Activated CD4-positive, alpha-beta memory T cell treated with anti-CD3 and anti-CD28 coated beads, Interleukin-2, amount 10 ng/mL, durations not matched to agents 7 days and 5 days (primary cell): ENCODE measurements around the gene FOXP1. TPM values are rescaled to one million over a fixed set of nuclear protein-coding genes. Genes with fewer than 3 reads are reported as not detected.

Source experiments
- CTCF ChIA-PET: fragments of 350-600 bp; sonication (Branson Sonifier 250); formaldehyde crosslinking; loops from one replicate; lab custom pipeline; 2021; ENCODE audit warnings: antibody characterized with exemption, inconsistent platforms; lab: Charles Lee
- POLR2A ChIA-PET: fragments of 350-600 bp; sonication (Branson Sonifier 250); formaldehyde crosslinking; loops from one replicate; lab custom pipeline; 2021; ENCODE audit warnings: antibody characterized with exemption; lab: Charles Lee
- DNase-seq: peaks from one replicate; pipeline ENCODE4 v3.0.0-alpha.2; 2020
- H3K27ac Mint-ChIP-seq: one replicate; pipeline ENCODE4 v1.8.0; 2021; ENCODE audit warnings: mild to moderate bottlenecking, mixed read lengths
- H3K27me3 Mint-ChIP-seq: one replicate; pipeline ENCODE4 v1.8.0; 2021; ENCODE audit warnings: mixed read lengths
- H3K36me3 Mint-ChIP-seq: one replicate; pipeline ENCODE4 v1.8.0; 2021; ENCODE audit warnings: low read depth, mixed read lengths
- H3K4me1 Mint-ChIP-seq: one replicate; pipeline ENCODE4 v1.8.0; 2021; ENCODE audit warnings: mixed read lengths
- H3K4me3 Mint-ChIP-seq: one replicate; pipeline ENCODE4 v1.8.0; 2021; ENCODE audit warnings: mild to moderate bottlenecking, mixed read lengths
- H3K9me3 Mint-ChIP-seq: one replicate; pipeline ENCODE4 v1.8.0; 2021; ENCODE audit warnings: mixed read lengths
- total RNA-seq, 2 experiments: library from RNA; stranded (reverse); gene quantifications; one replicate each; pipeline ENCODE4 v1.2.3, GENCODE V29; 2021

FOXP1 gene
- total RNA-seq, 2 experiments from 2014 or later: 71.3 to 76.9 TPM

DNA sequence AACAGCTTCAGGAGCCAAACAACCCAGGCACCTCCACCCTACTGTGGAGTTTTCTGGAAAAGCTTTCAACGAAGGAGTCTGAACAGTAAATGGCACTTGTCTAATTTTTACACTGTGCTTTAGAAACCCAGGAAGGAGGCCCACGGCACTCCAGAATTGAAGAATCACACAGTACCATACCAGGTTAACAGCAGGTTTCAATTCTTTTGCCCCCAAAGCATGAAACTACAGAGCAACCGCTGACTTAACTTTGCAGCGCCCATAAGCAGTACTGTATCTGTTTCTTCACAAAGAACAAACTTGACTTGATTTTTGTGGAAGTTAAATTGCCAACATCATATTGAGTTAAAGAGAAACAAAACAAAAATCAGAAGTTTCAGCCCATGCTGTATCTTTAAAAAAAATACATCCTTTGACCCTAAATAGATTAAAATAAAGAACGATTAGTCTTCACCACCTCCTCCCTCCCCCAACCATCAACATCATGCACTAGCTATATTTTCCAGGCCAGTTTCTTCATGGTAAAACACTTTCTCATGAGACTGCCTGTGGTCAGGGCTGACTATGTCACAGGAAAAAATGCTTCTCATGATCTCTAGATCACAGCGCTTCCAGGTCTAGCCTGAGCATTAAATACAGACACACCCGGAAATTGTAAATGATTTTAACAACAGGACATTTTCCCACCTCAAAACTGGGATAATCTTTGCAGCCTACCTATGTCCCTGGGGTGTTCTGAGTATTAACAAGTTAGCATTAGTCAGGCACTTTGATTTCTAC is 456.3 kb downstream of the FOXP1 start:
- CTCF ChIA-PET: no interaction called here
- no peaks in the 10 kb centered on the region for H3K9me3 Mint-ChIP-seq
- POLR2A ChIA-PET: interaction anchor here (0.9 to 1.4 kb wide), 2 partner anchors 40 to 64 kb away, joined by 3 to 5 read pairs; no protein-coding TSS in a partner anchor
- DNase-seq: peak; percentile 47
- peak overlapping the region; percentile 41 for H3K27ac Mint-ChIP-seq
- peak overlapping the region; percentile 89 for H3K4me3 Mint-ChIP-seq
- H3K27me3 Mint-ChIP-seq: no peaks in the 10 kb centered on the region
- H3K4me1 Mint-ChIP-seq: peaks cover 66% of the 10 kb centered on the region
- peaks cover 26% of the 10 kb centered on the region for H3K36me3 Mint-ChIP-seq

DNA sequence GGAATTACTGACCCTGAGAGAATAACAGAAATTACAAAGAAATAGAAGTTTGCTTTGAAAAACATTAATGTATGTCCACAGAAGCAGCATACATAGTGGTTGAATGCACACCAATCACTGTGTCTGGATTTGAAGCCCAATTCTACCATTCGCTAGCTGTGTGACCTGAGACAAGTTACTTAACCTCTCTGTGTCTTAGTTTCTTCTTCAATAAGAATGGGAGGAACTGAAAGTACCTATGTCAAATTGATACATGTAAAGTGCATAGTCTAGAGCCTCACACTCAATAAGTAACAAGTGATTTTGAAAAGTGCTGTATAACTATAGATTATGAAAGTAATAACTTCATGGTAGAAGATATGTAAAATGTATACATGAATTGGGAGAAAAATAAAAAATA is 457.8 kb downstream of the FOXP1 start:
- H3K36me3 Mint-ChIP-seq: peaks cover 31% of the 10 kb centered on the region
- H3K27ac Mint-ChIP-seq: no peak overlapping the region
- DNase-seq: no peak
- CTCF ChIA-PET: no interaction called here
- POLR2A ChIA-PET: interaction anchor here (1.2 kb wide), 1 partner anchor 318 kb away, joined by 3 read pairs; no protein-coding TSS in a partner anchor
- no peak overlapping the region for H3K4me3 Mint-ChIP-seq
- no peaks in the 10 kb centered on the region for H3K27me3 Mint-ChIP-seq
- H3K4me1 Mint-ChIP-seq: peaks cover 65% of the 10 kb centered on the region
- H3K9me3 Mint-ChIP-seq: no peaks in the 10 kb centered on the region

DNA sequence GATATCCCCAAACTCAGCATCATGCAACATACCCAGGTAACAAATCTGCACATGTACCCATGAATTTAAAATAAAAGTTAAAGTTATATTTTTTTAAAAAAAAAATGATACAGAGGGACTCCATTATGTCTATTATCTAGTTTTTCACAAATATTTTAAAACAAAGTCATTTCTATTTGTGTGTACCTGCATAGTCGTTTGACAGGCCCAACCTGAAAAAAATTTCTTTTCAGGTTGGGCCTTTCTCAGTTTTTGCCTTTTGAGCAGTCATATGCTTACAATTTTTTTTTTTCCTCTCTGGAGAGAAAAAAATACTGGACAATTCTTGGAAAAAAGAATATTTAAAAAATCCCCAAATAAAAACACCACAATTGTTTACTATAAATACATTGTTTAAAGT is 459.5 kb downstream of the FOXP1 start:
- H3K36me3 Mint-ChIP-seq: peaks cover 35% of the 10 kb centered on the region
- H3K27me3 Mint-ChIP-seq: no peaks in the 10 kb centered on the region
- no peak overlapping the region for H3K4me3 Mint-ChIP-seq
- CTCF ChIA-PET: no interaction called here
- peaks cover 75% of the 10 kb centered on the region for H3K4me1 Mint-ChIP-seq
- H3K9me3 Mint-ChIP-seq: no peaks in the 10 kb centered on the region
- no peak overlapping the region for H3K27ac Mint-ChIP-seq
- DNase-seq: no peak
- POLR2A ChIA-PET: no interaction called here

DNA sequence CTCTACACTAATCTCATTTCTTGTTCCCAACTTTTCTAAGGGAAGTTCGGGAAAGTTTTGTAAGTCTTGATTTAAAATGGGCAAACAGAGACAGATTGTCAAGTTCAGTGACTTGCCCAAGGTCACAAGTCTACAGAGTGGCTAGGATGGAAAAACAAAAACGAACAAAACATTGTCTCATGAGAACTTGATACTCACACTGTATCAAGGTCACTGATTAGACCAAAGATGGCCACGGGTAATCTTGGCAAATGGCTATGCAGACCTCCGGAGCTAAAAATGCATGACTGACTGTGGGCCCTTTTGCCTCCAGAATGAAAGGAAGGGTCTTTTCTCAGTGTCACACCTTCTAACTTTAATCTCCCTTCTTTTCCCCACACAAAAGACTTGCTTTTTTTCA is 460.9 kb downstream of the FOXP1 start:
- peaks cover 42% of the 10 kb centered on the region for H3K36me3 Mint-ChIP-seq
- H3K27ac Mint-ChIP-seq: no peak overlapping the region
- ChIA-PET CTCF (no interaction called here), POLR2A (no interaction called here)
- no peaks in the 10 kb centered on the region for H3K27me3 Mint-ChIP-seq
- no peaks in the 10 kb centered on the region for H3K9me3 Mint-ChIP-seq
- H3K4me1 Mint-ChIP-seq: peaks cover 71% of the 10 kb centered on the region
- no peak overlapping the region for H3K4me3 Mint-ChIP-seq
- no peak for DNase-seq

DNA sequence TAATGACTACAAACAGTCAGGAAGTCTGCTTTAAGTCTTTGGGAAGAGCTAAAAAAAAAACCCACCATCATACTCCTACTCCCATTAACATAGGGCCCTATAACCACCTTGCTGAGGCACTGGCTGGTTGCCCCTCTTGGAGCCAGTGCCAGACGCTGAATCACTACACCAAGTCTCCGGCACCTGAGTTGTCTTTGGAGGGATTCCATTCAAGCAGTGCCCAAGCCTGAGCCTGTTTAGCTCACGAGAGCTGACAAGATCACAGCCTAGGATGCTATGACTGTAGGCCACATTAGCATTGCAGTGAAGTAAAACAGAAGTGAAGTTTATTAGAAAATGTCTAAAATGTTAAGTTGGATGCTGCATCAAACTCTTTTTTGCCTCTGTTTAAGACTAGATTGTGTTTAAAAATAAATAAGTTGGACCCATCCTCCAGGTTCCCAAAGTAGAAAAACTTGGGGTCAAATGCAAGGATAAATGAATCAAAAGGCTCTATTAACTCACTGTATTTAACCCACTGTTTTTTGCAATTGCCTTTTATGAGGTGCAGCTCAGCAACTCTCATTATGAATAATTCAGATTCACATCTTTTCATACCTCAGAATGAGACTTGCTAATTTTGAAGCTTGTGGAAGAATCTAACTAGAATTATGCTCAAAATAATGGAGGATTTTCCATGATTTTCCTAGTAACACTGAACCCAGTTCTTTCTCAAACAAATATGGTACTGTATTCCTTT is 461.9 kb downstream of the FOXP1 start:
- DNase-seq: no peak
- Mint-ChIP-seq H3K4me3 (no peak overlapping the region), H3K9me3 (no peaks in the 10 kb centered on the region), H3K27me3 (no peaks in the 10 kb centered on the region), H3K27ac (no peak overlapping the region), H3K36me3 (peaks cover 47% of the 10 kb centered on the region), H3K4me1 (peaks cover 66% of the 10 kb centered on the region)
- POLR2A ChIA-PET: interaction anchor here (1.0 kb wide), 1 partner anchor 9 kb away, joined by 3 read pairs; no protein-coding TSS in a partner anchor
- CTCF ChIA-PET: no interaction called here

DNA sequence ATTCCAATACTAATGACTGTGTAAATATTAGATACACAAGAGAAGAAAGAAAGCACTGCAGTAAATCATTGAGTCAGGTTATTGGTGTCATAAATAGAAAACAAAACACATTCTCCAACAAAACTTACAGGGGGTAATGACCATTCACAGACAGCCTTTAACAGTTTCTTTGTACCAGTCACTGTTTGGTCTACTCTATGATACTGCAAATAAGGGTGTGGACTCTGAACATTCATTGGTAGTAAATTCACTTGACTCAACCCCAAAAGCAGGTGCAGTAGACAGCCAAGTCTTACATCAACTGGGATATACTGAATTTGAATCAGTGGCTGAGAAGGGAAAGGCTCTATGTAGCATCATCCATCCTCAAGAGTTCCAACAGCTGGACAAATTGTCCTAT is 463.5 kb downstream of the FOXP1 start:
- Mint-ChIP-seq H3K4me1 (peaks cover 54% of the 10 kb centered on the region), H3K9me3 (no peaks in the 10 kb centered on the region), H3K27ac (no peak overlapping the region), H3K4me3 (no peak overlapping the region), H3K36me3 (peaks cover 43% of the 10 kb centered on the region), H3K27me3 (no peaks in the 10 kb centered on the region)
- DNase-seq: no peak
- POLR2A ChIA-PET: no interaction called here
- CTCF ChIA-PET: no interaction called here

DNA sequence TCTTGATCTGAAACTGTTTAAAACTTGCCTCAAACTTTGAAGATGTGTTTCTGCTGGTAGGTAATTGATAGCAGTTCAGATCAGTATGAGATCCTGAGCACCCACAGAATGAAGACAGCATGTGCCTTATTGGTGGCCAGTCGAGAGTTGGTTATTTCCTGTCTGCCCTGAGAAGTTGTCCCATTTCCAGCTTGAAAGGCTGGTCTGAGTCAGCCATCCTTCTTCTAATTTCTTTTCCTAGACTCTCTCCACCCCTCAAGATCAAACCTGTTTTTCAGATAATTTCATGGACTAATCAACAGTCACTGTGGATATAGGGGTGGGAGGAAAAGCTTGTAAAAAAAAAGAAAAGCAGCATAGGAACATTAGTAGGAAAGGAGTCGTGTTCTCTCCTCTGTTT is 464.4 kb downstream of the FOXP1 start:
- POLR2A ChIA-PET: interaction anchor here (0.6 to 1.2 kb wide), 3 partner anchors 12 to 55 kb away, joined by 3 to 5 read pairs (median 3); no protein-coding TSS in a partner anchor
- H3K36me3 Mint-ChIP-seq: peaks cover 45% of the 10 kb centered on the region

DNA sequence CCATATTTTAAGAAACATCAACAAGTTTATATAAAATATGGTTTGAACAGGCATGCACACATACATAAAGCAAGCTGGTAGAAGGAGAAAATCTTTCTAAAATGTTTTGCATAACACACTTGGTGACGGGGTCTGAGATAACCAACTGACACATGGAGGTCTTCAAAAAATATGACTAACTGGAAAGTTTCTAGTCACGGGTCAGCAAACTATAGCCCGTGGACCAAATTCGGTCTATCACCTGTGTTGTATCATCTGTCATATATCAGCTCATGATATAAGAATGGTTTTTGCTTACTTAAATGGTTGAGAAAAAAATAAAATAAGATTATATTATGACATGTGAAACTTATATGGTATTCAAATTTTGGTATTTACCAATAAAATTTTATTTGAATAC is 465.1 kb downstream of the FOXP1 start:
- no peak for DNase-seq
- POLR2A ChIA-PET: interaction anchor here (0.6 to 1.2 kb wide), 4 partner anchors 10 to 54 kb away, joined by 3 to 5 read pairs (median 3); no protein-coding TSS in a partner anchor
- Mint-ChIP-seq H3K4me1 (peaks cover 50% of the 10 kb centered on the region), H3K27ac (no peak overlapping the region), H3K36me3 (peaks cover 45% of the 10 kb centered on the region), H3K27me3 (no peaks in the 10 kb centered on the region), H3K9me3 (no peaks in the 10 kb centered on the region), H3K4me3 (no peak overlapping the region)
- CTCF ChIA-PET: interaction anchor here (0.6 to 1.7 kb wide), 3 partner anchors 10 to 72 kb away, joined by 3 to 5 read pairs (median 3); no protein-coding TSS in a partner anchor

More for the DNA sequence above, 464.4 kb downstream of the FOXP1 start:
- H3K4me1 Mint-ChIP-seq: peaks cover 51% of the 10 kb centered on the region
- no peaks in the 10 kb centered on the region for H3K27me3 Mint-ChIP-seq
- H3K27ac Mint-ChIP-seq: no peak overlapping the region
- no peak for DNase-seq
- H3K4me3 Mint-ChIP-seq: no peak overlapping the region
- CTCF ChIA-PET: interaction anchor here (1.3 to 1.7 kb wide), 2 partner anchors 10 to 49 kb away, joined by 3 to 5 read pairs; no protein-coding TSS in a partner anchor
- H3K9me3 Mint-ChIP-seq: no peaks in the 10 kb centered on the region

DNA sequence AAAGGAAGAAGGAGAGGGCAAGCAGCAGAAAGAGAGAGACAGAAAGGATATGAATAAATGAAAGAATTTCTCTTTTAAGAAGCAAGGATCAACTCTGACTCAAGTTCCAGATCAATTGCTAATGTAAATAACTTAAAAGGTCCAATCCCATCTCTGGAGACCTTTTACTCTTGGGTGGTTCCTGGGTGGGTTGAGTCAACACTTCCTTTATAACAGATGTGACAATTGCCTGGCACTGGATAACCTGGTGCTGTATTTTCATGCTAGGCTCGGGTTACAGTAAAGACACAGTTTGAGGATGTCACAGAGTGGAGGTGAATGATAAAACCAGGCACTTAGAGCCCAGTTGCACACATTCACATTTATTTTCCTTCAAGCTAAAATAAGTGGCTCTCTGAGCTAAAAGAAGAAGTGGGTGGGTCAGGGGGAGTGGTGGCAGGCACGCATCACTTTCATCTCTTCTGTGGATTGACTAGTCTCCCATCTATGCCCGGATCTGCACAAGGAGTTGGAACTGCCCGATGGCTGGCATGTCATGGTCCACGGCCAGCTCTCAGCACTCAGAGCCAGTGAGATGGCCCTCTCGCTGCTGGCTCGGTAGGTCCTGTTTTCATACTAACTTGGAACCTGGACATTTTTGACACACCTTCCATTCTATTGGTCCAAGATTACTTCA is 465.8 kb downstream of the FOXP1 start:
- Mint-ChIP-seq H3K27me3 (no peaks in the 10 kb centered on the region), H3K27ac (no peak overlapping the region), H3K4me3 (no peak overlapping the region), H3K4me1 (peaks cover 47% of the 10 kb centered on the region), H3K9me3 (no peaks in the 10 kb centered on the region), H3K36me3 (peaks cover 43% of the 10 kb centered on the region)
- ChIA-PET CTCF (interaction anchor here (0.6 to 1.7 kb wide), 3 partner anchors 11 to 73 kb away, joined by 3 to 5 read pairs (median 3); no protein-coding TSS in a partner anchor), POLR2A (interaction anchor here (0.8 to 1.2 kb wide), 2 partner anchors 11 to 54 kb away, joined by 3 read pairs; no protein-coding TSS in a partner anchor)
- no peak for DNase-seq

DNA sequence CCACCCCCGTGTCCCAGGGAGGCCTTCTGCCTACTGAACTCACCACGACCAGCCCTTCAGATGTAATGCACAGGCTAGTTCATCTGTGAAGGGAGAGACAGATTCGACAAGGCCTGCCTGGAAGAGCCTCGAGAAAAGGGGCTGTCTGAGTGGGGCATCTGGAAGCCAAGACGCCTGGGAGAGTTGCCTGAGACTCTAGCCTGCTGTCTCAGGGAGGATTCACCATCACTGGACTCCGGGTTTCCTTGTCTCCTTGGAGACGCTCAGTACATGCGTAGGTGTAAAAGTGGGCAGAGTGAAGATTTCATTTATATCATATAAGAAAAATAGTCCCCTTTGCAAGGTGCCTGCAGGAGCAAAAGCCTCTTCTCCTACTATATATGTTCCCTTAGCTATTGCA is 468.9 kb downstream of the FOXP1 start:
- POLR2A ChIA-PET: no interaction called here
- H3K27ac Mint-ChIP-seq: no peak overlapping the region
- DNase-seq: no peak
- H3K27me3 Mint-ChIP-seq: no peaks in the 10 kb centered on the region
- CTCF ChIA-PET: no interaction called here
- no peaks in the 10 kb centered on the region for H3K9me3 Mint-ChIP-seq
- peaks cover 37% of the 10 kb centered on the region for H3K4me1 Mint-ChIP-seq
- H3K36me3 Mint-ChIP-seq: peaks cover 65% of the 10 kb centered on the region
- H3K4me3 Mint-ChIP-seq: no peak overlapping the region

DNA sequence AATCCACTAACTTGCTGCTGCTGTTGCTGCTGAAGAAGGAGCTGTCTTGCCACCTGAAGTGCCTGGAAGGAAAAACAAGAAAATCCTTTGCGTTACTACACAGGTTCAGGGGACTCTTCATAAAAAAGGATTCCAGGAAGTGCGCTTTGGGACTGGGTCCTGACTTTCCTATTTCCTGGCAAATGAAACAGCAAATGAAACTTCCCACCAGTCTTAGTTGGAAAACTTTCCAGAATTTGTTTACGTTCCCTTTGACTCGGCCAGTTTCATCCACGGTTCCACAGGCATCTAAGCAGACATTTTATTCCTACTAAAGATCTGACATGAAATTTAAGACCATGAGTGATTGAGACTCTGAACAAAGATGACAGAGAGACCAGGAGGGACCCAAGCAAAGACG is 471.0 kb downstream of the FOXP1 start:
- POLR2A ChIA-PET: no interaction called here
- DNase-seq: no peak
- Mint-ChIP-seq H3K4me3 (no peak overlapping the region), H3K9me3 (no peaks in the 10 kb centered on the region), H3K4me1 (peaks cover 37% of the 10 kb centered on the region), H3K36me3 (peaks cover 68% of the 10 kb centered on the region), H3K27ac (no peak overlapping the region), H3K27me3 (no peaks in the 10 kb centered on the region)
- CTCF ChIA-PET: interaction anchor here (1.5 kb wide), 1 partner anchor 28 kb away, joined by 3 read pairs; no protein-coding TSS in a partner anchor

DNA sequence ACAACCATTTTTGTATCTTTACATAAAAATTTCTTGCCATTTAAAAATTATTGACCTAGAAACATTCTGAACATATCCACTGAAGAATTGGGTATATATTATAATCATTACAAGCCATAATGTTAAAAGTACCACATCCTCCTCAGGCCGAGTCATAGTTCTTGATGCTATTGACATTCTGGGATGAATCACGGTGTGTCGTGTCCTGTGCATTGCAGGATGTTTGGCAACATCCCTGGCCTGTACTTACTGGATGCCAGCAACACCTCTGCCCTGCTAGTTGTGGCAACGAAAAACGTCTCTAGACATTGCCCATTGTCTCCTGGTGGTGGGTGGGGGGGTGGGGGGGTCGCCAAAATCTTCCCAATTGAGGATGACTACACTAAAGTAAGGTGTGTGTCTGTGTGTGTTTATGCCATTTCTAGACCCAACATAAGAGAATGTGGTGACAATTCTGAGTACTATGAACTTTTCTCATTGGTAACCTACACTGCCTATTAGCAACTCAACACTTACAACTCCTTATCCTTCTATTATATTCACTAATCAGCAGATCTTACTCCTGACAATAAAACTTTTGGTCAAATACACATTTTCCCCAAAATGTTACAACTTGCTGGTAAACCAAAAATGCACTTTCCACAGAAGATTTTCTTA is 471.6 kb downstream of the FOXP1 start:
- no peak overlapping the region for H3K27ac Mint-ChIP-seq
- H3K4me3 Mint-ChIP-seq: no peak overlapping the region
- DNase-seq: no peak
- peaks cover 35% of the 10 kb centered on the region for H3K4me1 Mint-ChIP-seq
- CTCF ChIA-PET: no interaction called here
- no peaks in the 10 kb centered on the region for H3K9me3 Mint-ChIP-seq
- H3K36me3 Mint-ChIP-seq: peaks cover 68% of the 10 kb centered on the region
- POLR2A ChIA-PET: no interaction called here
- no peaks in the 10 kb centered on the region for H3K27me3 Mint-ChIP-seq
